GM12878 (cell line): ENCODE data around the gene TAB2.

Source experiments
- CHD1 ChIP-seq: IDR thresholded peaks from 2 replicates; pipeline ENCODE4 v1.6.1; 2012; ENCODE audit warnings: low read depth, low read length, improper control_type of control experiment
- GABPA ChIP-seq: IDR thresholded peaks from 2 replicates; pipeline ENCODE4 v1.6.1; 2014; ENCODE audit warnings: antibody characterized with exemption, low read depth, mild to moderate bottlenecking, inconsistent platforms
- MYC ChIP-seq: IDR thresholded peaks from 2 replicates; pipeline ENCODE4 v1.6.1; 2011; ENCODE audit warnings: mild to moderate bottlenecking, low read length, moderate library complexity, inconsistent platforms; ENCODE audit not compliant: insufficient read depth, insufficient replicate concordance, insufficient read length, severe bottlenecking
- RB1 ChIP-seq: fragments of 450-650 bp; formaldehyde crosslinking; IDR thresholded peaks from 2 replicates; pipeline ENCODE4 v1.6.1; 2017; ENCODE audit warnings: mild to moderate bottlenecking, borderline replicate concordance
- TF ChIP-seq, protein P1 (sequence below), 3 experiments: IDR thresholded peaks in 2 of 3; conservative IDR thresholded peaks in 1 of 3; 2 replicates each; pipeline ENCODE4 v1.5.1; 2011; ENCODE audit warnings: low read depth in 3 of 3, low read length in 3 of 3, mild to moderate bottlenecking in 3 of 3, control low read depth in 2 of 3, moderate library complexity in 2 of 3, inconsistent platforms in 1 of 3, mixed read lengths in 1 of 3; ENCODE audit not compliant: control insufficient read depth in 2 of 3, insufficient read depth in 1 of 3; ENCODE audit errors: extremely low read depth in 1 of 3

DNA sequence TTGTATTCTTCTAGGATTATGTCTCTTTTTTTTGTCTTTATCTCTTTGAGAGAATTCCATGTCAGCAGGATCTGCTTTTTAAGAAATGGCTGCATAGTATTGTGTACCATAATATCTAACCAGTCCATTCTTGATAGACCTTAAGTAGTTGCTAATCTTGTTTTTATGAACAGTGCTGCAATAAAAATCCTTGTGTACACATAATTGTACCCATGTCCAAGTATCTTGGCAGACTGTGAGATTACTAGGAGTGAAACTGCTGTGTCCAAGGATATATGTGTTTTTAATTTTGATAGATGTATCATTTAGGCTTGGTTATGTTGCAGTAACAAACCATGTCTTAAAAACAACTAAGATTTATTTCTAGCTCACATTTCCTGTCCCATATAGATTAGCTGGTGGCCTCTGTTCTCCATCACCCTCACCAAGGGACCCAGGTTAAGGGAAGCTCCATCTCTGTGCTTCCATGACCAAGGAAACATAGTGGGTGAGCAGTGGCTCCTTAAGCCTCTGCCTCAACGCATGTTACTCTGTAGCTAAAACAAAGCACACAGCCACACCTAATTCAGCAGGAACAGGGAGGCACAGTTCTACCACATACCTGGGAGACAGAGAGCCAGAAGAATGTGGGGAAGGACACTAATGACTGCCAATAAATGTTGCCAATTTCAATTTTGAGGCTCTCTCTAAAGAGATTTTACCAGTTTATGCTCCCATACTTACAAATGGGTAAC is 70.4 kb downstream of the TAB2 start:
- TF ChIP-seq, protein P1, sequence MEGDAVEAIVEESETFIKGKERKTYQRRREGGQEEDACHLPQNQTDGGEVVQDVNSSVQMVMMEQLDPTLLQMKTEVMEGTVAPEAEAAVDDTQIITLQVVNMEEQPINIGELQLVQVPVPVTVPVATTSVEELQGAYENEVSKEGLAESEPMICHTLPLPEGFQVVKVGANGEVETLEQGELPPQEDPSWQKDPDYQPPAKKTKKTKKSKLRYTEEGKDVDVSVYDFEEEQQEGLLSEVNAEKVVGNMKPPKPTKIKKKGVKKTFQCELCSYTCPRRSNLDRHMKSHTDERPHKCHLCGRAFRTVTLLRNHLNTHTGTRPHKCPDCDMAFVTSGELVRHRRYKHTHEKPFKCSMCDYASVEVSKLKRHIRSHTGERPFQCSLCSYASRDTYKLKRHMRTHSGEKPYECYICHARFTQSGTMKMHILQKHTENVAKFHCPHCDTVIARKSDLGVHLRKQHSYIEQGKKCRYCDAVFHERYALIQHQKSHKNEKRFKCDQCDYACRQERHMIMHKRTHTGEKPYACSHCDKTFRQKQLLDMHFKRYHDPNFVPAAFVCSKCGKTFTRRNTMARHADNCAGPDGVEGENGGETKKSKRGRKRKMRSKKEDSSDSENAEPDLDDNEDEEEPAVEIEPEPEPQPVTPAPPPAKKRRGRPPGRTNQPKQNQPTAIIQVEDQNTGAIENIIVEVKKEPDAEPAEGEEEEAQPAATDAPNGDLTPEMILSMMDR (IDR thresholded peaks at IDR 0.05 in 2 of 3, conservative IDR thresholded peaks at IDR 0.05 in 1 of 3; ENCODE audit: control insufficient read depth in 2 of 3, extremely low read depth in 1 of 3, insufficient read depth in 1 of 3, low read depth in 3 of 3, low read length in 3 of 3) = no peak
- TF ChIP-seq MYC = no peak
- no peak for TF ChIP-seq GABPA
- no peak for TF ChIP-seq CHD1
- no peak for TF ChIP-seq RB1
